ENCODE measurements around the gene RAD9A.

DNA sequence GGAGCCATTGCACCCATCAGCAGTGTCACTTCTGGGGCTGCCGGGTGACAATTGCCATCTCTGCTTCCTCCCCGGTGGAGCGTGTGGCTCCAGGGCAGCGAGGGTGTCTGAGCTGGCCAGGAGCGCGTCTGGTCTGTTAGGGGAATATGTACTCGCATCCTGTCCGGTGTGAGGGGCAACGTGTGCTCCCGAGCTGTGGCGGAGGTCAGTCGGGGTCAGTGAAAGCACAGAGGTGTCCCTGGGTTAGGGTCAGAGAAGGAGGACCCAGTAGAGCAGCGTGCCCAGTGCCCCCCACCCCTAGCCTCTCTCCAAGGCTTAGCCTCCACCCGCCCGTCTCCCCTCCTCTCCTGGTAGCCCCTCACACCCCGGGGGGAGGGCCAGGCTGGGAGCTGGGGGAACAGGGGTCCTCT, 19.9 kb upstream of the RAD9A start:
- TF ChIP-seq POLR2A (IDR thresholded peaks at IDR 0.05) = no peak
- TF ChIP-seq, protein P1, sequence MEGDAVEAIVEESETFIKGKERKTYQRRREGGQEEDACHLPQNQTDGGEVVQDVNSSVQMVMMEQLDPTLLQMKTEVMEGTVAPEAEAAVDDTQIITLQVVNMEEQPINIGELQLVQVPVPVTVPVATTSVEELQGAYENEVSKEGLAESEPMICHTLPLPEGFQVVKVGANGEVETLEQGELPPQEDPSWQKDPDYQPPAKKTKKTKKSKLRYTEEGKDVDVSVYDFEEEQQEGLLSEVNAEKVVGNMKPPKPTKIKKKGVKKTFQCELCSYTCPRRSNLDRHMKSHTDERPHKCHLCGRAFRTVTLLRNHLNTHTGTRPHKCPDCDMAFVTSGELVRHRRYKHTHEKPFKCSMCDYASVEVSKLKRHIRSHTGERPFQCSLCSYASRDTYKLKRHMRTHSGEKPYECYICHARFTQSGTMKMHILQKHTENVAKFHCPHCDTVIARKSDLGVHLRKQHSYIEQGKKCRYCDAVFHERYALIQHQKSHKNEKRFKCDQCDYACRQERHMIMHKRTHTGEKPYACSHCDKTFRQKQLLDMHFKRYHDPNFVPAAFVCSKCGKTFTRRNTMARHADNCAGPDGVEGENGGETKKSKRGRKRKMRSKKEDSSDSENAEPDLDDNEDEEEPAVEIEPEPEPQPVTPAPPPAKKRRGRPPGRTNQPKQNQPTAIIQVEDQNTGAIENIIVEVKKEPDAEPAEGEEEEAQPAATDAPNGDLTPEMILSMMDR (IDR thresholded peaks at IDR 0.05) = no peak

Measured in body of pancreas (tissue), 4 donors.